GM21619 (cell line): ENCODE data around the gene TUB.

Experiments
- ATAC-seq: cut with Tn5 transposase; IDR thresholded peaks from one replicate; pipeline ENCODE4 v1.9.1; 2021; ENCODE audit not compliant: unreplicated experiment

Gene TUB

GRCh38 chr11:8045839-8046238, 35.2 kb upstream of the TUB start:
- no peak for ATAC-seq

- no peak for ATAC-seq
Observed at GRCh38 chr11:8047382-8047781, 33.6 kb upstream of the TUB start.

GRCh38 chr11:8049084-8049483, 31.9 kb upstream of the TUB start:
- ATAC-seq = no peak

- ATAC-seq = no peak
Observed at GRCh38 chr11:8055091-8055835, 25.7 kb upstream of the TUB start.

GRCh38 chr11:8055836-8056526, 25.0 kb upstream of the TUB start:
- ATAC-seq = no peak

GRCh38 chr11:8056810-8057463, 24.1 kb upstream of the TUB start:
- no peak for ATAC-seq

GRCh38 chr11:8058216-8058615, 22.8 kb upstream of the TUB start:
- ATAC-seq = no peak

GRCh38 chr11:8059030-8059429, 22.0 kb upstream of the TUB start:
- ATAC-seq = no peak

GRCh38 chr11:8059571-8060011, 21.4 kb upstream of the TUB start:
- ATAC-seq = no peak

GRCh38 chr11:8060146-8060719, 20.8 kb upstream of the TUB start:
- ATAC-seq = no peak

- no peak for ATAC-seq
Observed at GRCh38 chr11:8060801-8061554, 20.0 kb upstream of the TUB start.

GRCh38 chr11:8061555-8062428, 19.2 kb upstream of the TUB start:
- no peak for ATAC-seq

- ATAC-seq = no peak
Observed at GRCh38 chr11:8062781-8063257, 18.2 kb upstream of the TUB start.

- ATAC-seq = no peak
Observed at GRCh38 chr11:8063324-8063723, 17.7 kb upstream of the TUB start.

GRCh38 chr11:8065031-8065430, 16.0 kb upstream of the TUB start:
- no peak for ATAC-seq

GRCh38 chr11:8066036-8066910, 14.7 kb upstream of the TUB start:
- no peak for ATAC-seq

GRCh38 chr11:8066911-8067455, 14.0 kb upstream of the TUB start:
- no peak for ATAC-seq

GRCh38 chr11:8067567-8067928, 13.5 kb upstream of the TUB start:
- no peak for ATAC-seq
